Measurements from ENCODE around the gene RALY.

RALY gene

GRCh38 chr20:34096699-34097444, 103.2 kb downstream of the RALY start:
- Mint-ChIP-seq H3K4me1 (ENCODE audit: low read depth) (peaks cover 18% of the 10 kb centered on the region), H3K36me3 (ENCODE audit: low read depth) (peaks cover 54% of the 10 kb centered on the region), H3K9me3 (no peaks in the 10 kb centered on the region), H3K4me3 (no peak overlapping the region), H3K27me3 (ENCODE audit: low read depth) (no peaks in the 10 kb centered on the region), H3K27ac (no peak overlapping the region)

- Mint-ChIP-seq H3K4me1 (ENCODE audit: low read depth) (peaks cover 26% of the 10 kb centered on the region), H3K36me3 (ENCODE audit: low read depth) (peaks cover 58% of the 10 kb centered on the region), H3K9me3 (no peaks in the 10 kb centered on the region), H3K27me3 (ENCODE audit: low read depth) (no peaks in the 10 kb centered on the region), H3K4me3 (no peak overlapping the region), H3K27ac (no peak overlapping the region)
These were observed 104.9 kb downstream of the RALY start for GRCh38 chr20:34098570-34098969.

GRCh38 chr20:34099675-34100074, 106.0 kb downstream of the RALY start:
- H3K27ac Mint-ChIP-seq = peak overlapping the region; percentile 9
- H3K4me1 Mint-ChIP-seq (ENCODE audit: low read depth) = peaks cover 31% of the 10 kb centered on the region
- H3K27me3 Mint-ChIP-seq (ENCODE audit: low read depth) = no peaks in the 10 kb centered on the region
- H3K4me3 Mint-ChIP-seq = no peak overlapping the region
- H3K36me3 Mint-ChIP-seq (ENCODE audit: low read depth) = peaks cover 60% of the 10 kb centered on the region
- no peaks in the 10 kb centered on the region for H3K9me3 Mint-ChIP-seq

- peaks cover 69% of the 10 kb centered on the region for H3K36me3 Mint-ChIP-seq (ENCODE audit: low read depth)
- no peak overlapping the region for H3K27ac Mint-ChIP-seq
- no peaks in the 10 kb centered on the region for H3K27me3 Mint-ChIP-seq (ENCODE audit: low read depth)
- H3K9me3 Mint-ChIP-seq = no peaks in the 10 kb centered on the region
- no peak overlapping the region for H3K4me3 Mint-ChIP-seq
- peaks cover 40% of the 10 kb centered on the region for H3K4me1 Mint-ChIP-seq (ENCODE audit: low read depth)
These were observed 106.9 kb downstream of the RALY start for GRCh38 chr20:34100576-34100975.

- no peak overlapping the region for H3K4me3 Mint-ChIP-seq
- H3K27ac Mint-ChIP-seq = peak overlapping the region; percentile 41
- H3K4me1 Mint-ChIP-seq (ENCODE audit: low read depth) = peaks cover 49% of the 10 kb centered on the region
- no peaks in the 10 kb centered on the region for H3K9me3 Mint-ChIP-seq
- H3K36me3 Mint-ChIP-seq (ENCODE audit: low read depth) = peaks cover 59% of the 10 kb centered on the region
- no peaks in the 10 kb centered on the region for H3K27me3 Mint-ChIP-seq (ENCODE audit: low read depth)
These were observed 108.6 kb downstream of the RALY start for GRCh38 chr20:34102342-34102741.

- H3K27me3 Mint-ChIP-seq (ENCODE audit: low read depth) = no peaks in the 10 kb centered on the region
- H3K36me3 Mint-ChIP-seq (ENCODE audit: low read depth) = peaks cover 63% of the 10 kb centered on the region
- H3K4me1 Mint-ChIP-seq (ENCODE audit: low read depth) = peaks cover 64% of the 10 kb centered on the region
- H3K27ac Mint-ChIP-seq = no peak overlapping the region
- no peaks in the 10 kb centered on the region for H3K9me3 Mint-ChIP-seq
- no peak overlapping the region for H3K4me3 Mint-ChIP-seq
These were observed 110.3 kb downstream of the RALY start for GRCh38 chr20:34104059-34104458.

GRCh38 chr20:34105978-34106675, 112.4 kb downstream of the RALY start:
- no peak overlapping the region for H3K4me3 Mint-ChIP-seq
- no peaks in the 10 kb centered on the region for H3K27me3 Mint-ChIP-seq (ENCODE audit: low read depth)
- H3K4me1 Mint-ChIP-seq (ENCODE audit: low read depth) = peaks cover 69% of the 10 kb centered on the region
- no peak overlapping the region for H3K27ac Mint-ChIP-seq
- H3K9me3 Mint-ChIP-seq = no peaks in the 10 kb centered on the region
- H3K36me3 Mint-ChIP-seq (ENCODE audit: low read depth) = peaks cover 58% of the 10 kb centered on the region

- Mint-ChIP-seq H3K4me3 (peak overlapping the region; percentile 34), H3K9me3 (no peaks in the 10 kb centered on the region), H3K36me3 (ENCODE audit: low read depth) (peaks cover 47% of the 10 kb centered on the region), H3K4me1 (ENCODE audit: low read depth) (peaks cover 59% of the 10 kb centered on the region), H3K27ac (no peak overlapping the region), H3K27me3 (ENCODE audit: low read depth) (peaks cover 3% of the 10 kb centered on the region)
These were observed 115.0 kb downstream of the RALY start for GRCh38 chr20:34108616-34109174.

- Mint-ChIP-seq H3K9me3 (no peaks in the 10 kb centered on the region), H3K4me3 (peak overlapping the region; percentile 35), H3K36me3 (ENCODE audit: low read depth) (peaks cover 41% of the 10 kb centered on the region), H3K27ac (peak overlapping the region; percentile 46), H3K27me3 (ENCODE audit: low read depth) (peaks cover 3% of the 10 kb centered on the region), H3K4me1 (ENCODE audit: low read depth) (peaks cover 54% of the 10 kb centered on the region)
These were observed 115.7 kb downstream of the RALY start for GRCh38 chr20:34109442-34109841.

- Mint-ChIP-seq H3K27me3 (ENCODE audit: low read depth) (peaks cover 3% of the 10 kb centered on the region), H3K27ac (peak overlapping the region; percentile 87), H3K36me3 (ENCODE audit: low read depth) (peaks cover 34% of the 10 kb centered on the region), H3K9me3 (no peaks in the 10 kb centered on the region), H3K4me1 (ENCODE audit: low read depth) (peaks cover 47% of the 10 kb centered on the region), H3K4me3 (peak overlapping the region; percentile 96)
These were observed 116.5 kb downstream of the RALY start for GRCh38 chr20:34110025-34110744.

- Mint-ChIP-seq H3K4me3 (peak overlapping the region; percentile 96), H3K4me1 (ENCODE audit: low read depth) (peaks cover 40% of the 10 kb centered on the region), H3K36me3 (ENCODE audit: low read depth) (peaks cover 29% of the 10 kb centered on the region), H3K9me3 (no peaks in the 10 kb centered on the region), H3K27ac (peak overlapping the region; percentile 87), H3K27me3 (ENCODE audit: low read depth) (peaks cover 3% of the 10 kb centered on the region)
These were observed 117.3 kb downstream of the RALY start for GRCh38 chr20:34110745-34111641.

- Mint-ChIP-seq H3K4me1 (ENCODE audit: low read depth) (peaks cover 34% of the 10 kb centered on the region), H3K9me3 (no peaks in the 10 kb centered on the region), H3K4me3 (peak within 1 kb of the TSS; percentile 96), H3K27ac (peak within 1 kb of the TSS; percentile 98), H3K27me3 (ENCODE audit: low read depth) (peaks cover 3% of the 10 kb centered on the region), H3K36me3 (ENCODE audit: low read depth) (peaks cover 27% of the 10 kb centered on the region)
These were observed 118.2 kb downstream of the RALY start, which contains the start of gene EIF2S2 for GRCh38 chr20:34111702-34112599. Gene EIF2S2, minus strand, starts transcription at chr20:34112243. Its CDS starts 133 bp downstream, at chr20:34112110.

- Mint-ChIP-seq H3K4me3 (peak overlapping the region; percentile 96), H3K27me3 (ENCODE audit: low read depth) (peaks cover 7% of the 10 kb centered on the region), H3K9me3 (no peaks in the 10 kb centered on the region), H3K27ac (peak overlapping the region; percentile 98), H3K4me1 (ENCODE audit: low read depth) (peaks cover 30% of the 10 kb centered on the region), H3K36me3 (ENCODE audit: low read depth) (peaks cover 24% of the 10 kb centered on the region)
These were observed 118.9 kb downstream of the RALY start for GRCh38 chr20:34112600-34113101.
